SK-N-SH treated with all-trans-retinoic acid at 6 μM for 48 hours (cell line): ENCODE measurements around the gene EML6.
A peak's percentile ranks its signal among the peaks of the same experiment; 100 is the strongest.

Experiments
- ATAC-seq: fragments of 200-7000 bp; cut with Tn5 transposase; 3 replicates; pipeline ENCODE4 v1.9.1; 2020; ENCODE audit warnings: mild to moderate bottlenecking, moderate library complexity
- ARNTL ChIP-seq: fragments of 450-650 bp; formaldehyde crosslinking; IDR thresholded peaks from 2 replicates; pipeline ENCODE4 v1.5.0; 2020; ENCODE audit warnings: low read depth, mild to moderate bottlenecking, moderate library complexity, borderline replicate concordance
- BACH2 ChIP-seq: fragments of 250-450 bp; sonication (Bioruptor Pico); IDR thresholded peaks from 2 replicates; pipeline ENCODE4 v1.9.0; 2021; ENCODE audit warnings: mild to moderate bottlenecking, borderline replicate concordance
- CSDC2 ChIP-seq: fragments of 250-450 bp; sonication (Bioruptor Pico); IDR thresholded peaks from 2 replicates; pipeline ENCODE4 v1.5.0; 2020; ENCODE audit warnings: mild to moderate bottlenecking, moderate library complexity
- ESRRG ChIP-seq: fragments of 250-450 bp; sonication (Bioruptor Pico); IDR thresholded peaks from 2 replicates; pipeline ENCODE4 v1.6.1; 2021; ENCODE audit warnings: mild to moderate bottlenecking
- GLIS3 ChIP-seq: fragments of 250-450 bp; sonication (Bioruptor Pico); IDR thresholded peaks from 2 replicates; pipeline ENCODE4 v1.5.0; 2020; ENCODE audit warnings: mild to moderate bottlenecking, moderate library complexity
- ISL1 ChIP-seq: fragments of 250-450 bp; sonication (Bioruptor Pico); IDR thresholded peaks from 2 replicates; pipeline ENCODE4 v2.1.2; 2022; ENCODE audit warnings: mild to moderate bottlenecking, moderate library complexity
- OSR1 ChIP-seq: fragments of 250-450 bp; sonication (Bioruptor Pico); IDR thresholded peaks from 2 replicates; pipeline ENCODE4 v1.8.0; 2022; ENCODE audit warnings: moderate library complexity, mild to moderate bottlenecking, inconsistent platforms
- PPARA ChIP-seq: fragments of 250-450 bp; sonication (Bioruptor Pico); IDR thresholded peaks from 2 replicates; pipeline ENCODE4 v1.5.0; 2020; ENCODE audit warnings: mild to moderate bottlenecking, borderline replicate concordance
- RARB ChIP-seq: fragments of 250-450 bp; sonication (Bioruptor Pico); IDR thresholded peaks from 2 replicates; pipeline ENCODE4 v1.8.0; 2021; ENCODE audit warnings: mild to moderate bottlenecking, moderate library complexity
- SNAI2 ChIP-seq: fragments of 250-450 bp; sonication (Bioruptor Pico); IDR thresholded peaks from 2 replicates; pipeline ENCODE4 v1.5.0; 2020; ENCODE audit warnings: mild to moderate bottlenecking, moderate library complexity
- TCF4 ChIP-seq: fragments of 250-450 bp; sonication (Bioruptor Pico); IDR thresholded peaks from 2 replicates; pipeline ENCODE4 v1.8.0; 2021; ENCODE audit warnings: mild to moderate bottlenecking, moderate library complexity, borderline replicate concordance
- TOX ChIP-seq: fragments of 250-450 bp; sonication (Bioruptor Pico); IDR thresholded peaks from 2 replicates; pipeline ENCODE4 v1.8.0; 2021; ENCODE audit warnings: mild to moderate bottlenecking, moderate library complexity, borderline replicate concordance
- ZC3H10 ChIP-seq: fragments of 250-450 bp; sonication (Bioruptor Pico); IDR thresholded peaks from 2 replicates; pipeline ENCODE4 v1.5.1; 2021; ENCODE audit warnings: mild to moderate bottlenecking, moderate library complexity
- ZFP3 ChIP-seq: fragments of 250-450 bp; sonication (Bioruptor Pico); IDR thresholded peaks from 2 replicates; pipeline ENCODE4 v1.5.0; 2020; ENCODE audit warnings: mild to moderate bottlenecking, moderate library complexity
- ZFP30 ChIP-seq: fragments of 450-650 bp; formaldehyde crosslinking; IDR thresholded peaks from 2 replicates; pipeline ENCODE4 v1.5.0; 2022; ENCODE audit warnings: mild to moderate bottlenecking, moderate library complexity
- ZNF565 ChIP-seq: fragments of 450-650 bp; formaldehyde crosslinking; conservative IDR thresholded peaks from 2 replicates; pipeline ENCODE4 v1.5.0; 2020; ENCODE audit warnings: low read depth, mild to moderate bottlenecking, moderate library complexity
- ZNF70 ChIP-seq: fragments of 450-650 bp; formaldehyde crosslinking; IDR thresholded peaks from 2 replicates; pipeline ENCODE4 v1.5.0; 2020; ENCODE audit warnings: mild to moderate bottlenecking, moderate library complexity
- ZNF8 ChIP-seq: fragments of 450-650 bp; formaldehyde crosslinking; IDR thresholded peaks from 2 replicates; pipeline ENCODE4 v1.5.0; 2020; ENCODE audit warnings: mild to moderate bottlenecking, moderate library complexity
- TF ChIP-seq, protein P1 (sequence below): fragments of 250-450 bp; sonication (Bioruptor Pico); IDR thresholded peaks from 2 replicates; pipeline ENCODE4 v1.5.1; 2020; ENCODE audit warnings: low read depth, mild to moderate bottlenecking, moderate library complexity
- TF ChIP-seq, protein P2 (sequence below): fragments of 250-450 bp; sonication (Bioruptor Pico); IDR thresholded peaks from 2 replicates; pipeline ENCODE4 v1.5.0; 2020; ENCODE audit warnings: mild to moderate bottlenecking, moderate library complexity
- TF ChIP-seq, protein P3 (sequence below): fragments of 250-450 bp; sonication (Bioruptor Pico); IDR thresholded peaks from 2 replicates; pipeline ENCODE4 v1.8.0; 2021; ENCODE audit warnings: low read depth, mild to moderate bottlenecking, moderate library complexity, borderline replicate concordance
- TF ChIP-seq, protein P4 (sequence below): fragments of 250-450 bp; sonication (Bioruptor Pico); IDR thresholded peaks from 2 replicates; pipeline ENCODE4 v1.8.0; 2020; ENCODE audit warnings: mild to moderate bottlenecking, moderate library complexity, borderline replicate concordance
- TF ChIP-seq, protein P5 (sequence below): fragments of 250-450 bp; sonication (Bioruptor Pico); IDR thresholded peaks from 2 replicates; pipeline ENCODE4 v1.5.1; 2021; ENCODE audit warnings: mild to moderate bottlenecking, moderate library complexity

The EML6 gene

DNA sequence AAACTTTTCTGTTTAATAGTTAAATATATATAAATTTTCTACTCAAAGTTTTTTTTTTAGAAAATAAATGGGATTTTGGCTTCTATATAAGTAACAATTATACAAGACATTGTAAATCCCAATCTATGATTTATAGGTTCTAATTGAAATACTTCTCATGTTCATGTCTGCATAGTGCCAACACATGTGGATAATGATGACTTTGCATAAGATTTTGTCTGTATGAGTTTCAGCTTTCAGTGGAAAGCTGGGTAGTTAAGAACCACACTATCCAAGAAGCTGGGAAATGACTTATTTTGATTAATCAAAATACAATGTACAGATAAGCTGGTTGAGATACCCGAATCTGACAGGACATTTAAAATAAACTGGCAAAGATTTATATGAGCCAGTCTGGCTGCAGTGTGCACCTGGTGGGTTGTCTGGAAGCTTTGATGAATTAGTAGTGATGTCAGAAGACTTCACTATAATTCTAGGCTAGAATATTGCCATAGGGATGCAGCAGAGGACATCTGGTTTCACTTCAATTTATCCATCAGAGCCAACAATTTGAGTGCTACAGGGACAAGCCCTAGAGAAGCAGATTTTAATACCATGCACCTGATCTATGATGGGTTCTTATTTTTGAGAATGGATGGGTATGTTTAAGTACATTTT lies 45.4 kb downstream of the EML6 start:
- ATAC-seq, result peak; percentile 48; the same call in 1 of the 3 replicates
- TF ChIP-seq BACH2, result no peak
- TF ChIP-seq, protein P1, sequence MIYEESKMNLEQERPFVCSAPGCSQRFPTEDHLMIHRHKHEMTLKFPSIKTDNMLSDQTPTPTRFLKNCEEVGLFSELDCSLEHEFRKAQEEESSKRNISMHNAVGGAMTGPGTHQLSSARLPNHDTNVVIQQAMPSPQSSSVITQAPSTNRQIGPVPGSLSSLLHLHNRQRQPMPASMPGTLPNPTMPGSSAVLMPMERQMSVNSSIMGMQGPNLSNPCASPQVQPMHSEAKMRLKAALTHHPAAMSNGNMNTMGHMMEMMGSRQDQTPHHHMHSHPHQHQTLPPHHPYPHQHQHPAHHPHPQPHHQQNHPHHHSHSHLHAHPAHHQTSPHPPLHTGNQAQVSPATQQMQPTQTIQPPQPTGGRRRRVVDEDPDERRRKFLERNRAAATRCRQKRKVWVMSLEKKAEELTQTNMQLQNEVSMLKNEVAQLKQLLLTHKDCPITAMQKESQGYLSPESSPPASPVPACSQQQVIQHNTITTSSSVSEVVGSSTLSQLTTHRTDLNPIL (CRISPR knock-in tag), result no peak
- peak; percentile 65 for TF ChIP-seq TCF4 (CRISPR knock-in tag)
- TF ChIP-seq ZFP30 (CRISPR knock-in tag), result no peak
- TF ChIP-seq, protein P2, sequence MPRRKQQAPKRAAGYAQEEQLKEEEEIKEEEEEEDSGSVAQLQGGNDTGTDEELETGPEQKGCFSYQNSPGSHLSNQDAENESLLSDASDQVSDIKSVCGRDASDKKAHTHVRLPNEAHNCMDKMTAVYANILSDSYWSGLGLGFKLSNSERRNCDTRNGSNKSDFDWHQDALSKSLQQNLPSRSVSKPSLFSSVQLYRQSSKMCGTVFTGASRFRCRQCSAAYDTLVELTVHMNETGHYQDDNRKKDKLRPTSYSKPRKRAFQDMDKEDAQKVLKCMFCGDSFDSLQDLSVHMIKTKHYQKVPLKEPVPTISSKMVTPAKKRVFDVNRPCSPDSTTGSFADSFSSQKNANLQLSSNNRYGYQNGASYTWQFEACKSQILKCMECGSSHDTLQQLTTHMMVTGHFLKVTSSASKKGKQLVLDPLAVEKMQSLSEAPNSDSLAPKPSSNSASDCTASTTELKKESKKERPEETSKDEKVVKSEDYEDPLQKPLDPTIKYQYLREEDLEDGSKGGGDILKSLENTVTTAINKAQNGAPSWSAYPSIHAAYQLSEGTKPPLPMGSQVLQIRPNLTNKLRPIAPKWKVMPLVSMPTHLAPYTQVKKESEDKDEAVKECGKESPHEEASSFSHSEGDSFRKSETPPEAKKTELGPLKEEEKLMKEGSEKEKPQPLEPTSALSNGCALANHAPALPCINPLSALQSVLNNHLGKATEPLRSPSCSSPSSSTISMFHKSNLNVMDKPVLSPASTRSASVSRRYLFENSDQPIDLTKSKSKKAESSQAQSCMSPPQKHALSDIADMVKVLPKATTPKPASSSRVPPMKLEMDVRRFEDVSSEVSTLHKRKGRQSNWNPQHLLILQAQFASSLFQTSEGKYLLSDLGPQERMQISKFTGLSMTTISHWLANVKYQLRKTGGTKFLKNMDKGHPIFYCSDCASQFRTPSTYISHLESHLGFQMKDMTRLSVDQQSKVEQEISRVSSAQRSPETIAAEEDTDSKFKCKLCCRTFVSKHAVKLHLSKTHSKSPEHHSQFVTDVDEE (CRISPR knock-in tag), result peak; percentile 79
- TF ChIP-seq OSR1, result no peak
- no peak for TF ChIP-seq GLIS3 (CRISPR knock-in tag)
- TF ChIP-seq, protein P3, sequence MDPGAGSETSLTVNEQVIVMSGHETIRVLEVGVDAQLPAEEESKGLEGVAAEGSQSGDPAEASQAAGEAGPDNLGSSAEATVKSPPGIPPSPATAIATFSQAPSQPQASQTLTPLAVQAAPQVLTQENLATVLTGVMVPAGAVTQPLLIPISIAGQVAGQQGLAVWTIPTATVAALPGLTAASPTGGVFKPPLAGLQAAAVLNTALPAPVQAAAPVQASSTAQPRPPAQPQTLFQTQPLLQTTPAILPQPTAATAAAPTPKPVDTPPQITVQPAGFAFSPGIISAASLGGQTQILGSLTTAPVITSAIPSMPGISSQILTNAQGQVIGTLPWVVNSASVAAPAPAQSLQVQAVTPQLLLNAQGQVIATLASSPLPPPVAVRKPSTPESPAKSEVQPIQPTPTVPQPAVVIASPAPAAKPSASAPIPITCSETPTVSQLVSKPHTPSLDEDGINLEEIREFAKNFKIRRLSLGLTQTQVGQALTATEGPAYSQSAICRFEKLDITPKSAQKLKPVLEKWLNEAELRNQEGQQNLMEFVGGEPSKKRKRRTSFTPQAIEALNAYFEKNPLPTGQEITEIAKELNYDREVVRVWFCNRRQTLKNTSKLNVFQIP, result no peak

DNA sequence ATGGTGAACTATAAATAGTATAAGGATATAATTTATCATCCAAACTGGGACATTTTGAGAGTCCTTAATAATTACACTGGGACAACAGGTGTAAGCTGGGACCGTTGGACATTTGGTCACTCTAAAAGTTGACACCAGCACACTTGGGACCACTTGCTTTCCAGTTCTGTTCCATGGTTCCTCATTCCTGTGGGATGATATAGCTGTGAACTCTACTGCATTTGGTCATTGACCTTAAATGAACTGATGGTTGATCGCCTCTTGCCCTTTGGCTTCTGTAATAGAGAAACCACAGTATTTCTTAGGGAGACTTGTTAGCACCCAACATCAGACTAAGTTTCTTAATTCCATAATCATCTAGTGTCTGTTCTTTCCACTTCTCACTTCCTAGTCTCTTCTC lies 46.7 kb downstream of the EML6 start:
- no peak for TF ChIP-seq ZC3H10 (CRISPR knock-in tag)
- TF ChIP-seq PPARA, result no peak
- TF ChIP-seq ZFP30 (CRISPR knock-in tag), result no peak
- no peak for TF ChIP-seq ZFP3 (CRISPR knock-in tag)
- TF ChIP-seq TOX (CRISPR knock-in tag), result no peak
- no peak for TF ChIP-seq ISL1 (CRISPR knock-in tag)
- TF ChIP-seq ARNTL (CRISPR knock-in tag), result no peak
- no peak for TF ChIP-seq CSDC2 (CRISPR knock-in tag)
- TF ChIP-seq, protein P4, sequence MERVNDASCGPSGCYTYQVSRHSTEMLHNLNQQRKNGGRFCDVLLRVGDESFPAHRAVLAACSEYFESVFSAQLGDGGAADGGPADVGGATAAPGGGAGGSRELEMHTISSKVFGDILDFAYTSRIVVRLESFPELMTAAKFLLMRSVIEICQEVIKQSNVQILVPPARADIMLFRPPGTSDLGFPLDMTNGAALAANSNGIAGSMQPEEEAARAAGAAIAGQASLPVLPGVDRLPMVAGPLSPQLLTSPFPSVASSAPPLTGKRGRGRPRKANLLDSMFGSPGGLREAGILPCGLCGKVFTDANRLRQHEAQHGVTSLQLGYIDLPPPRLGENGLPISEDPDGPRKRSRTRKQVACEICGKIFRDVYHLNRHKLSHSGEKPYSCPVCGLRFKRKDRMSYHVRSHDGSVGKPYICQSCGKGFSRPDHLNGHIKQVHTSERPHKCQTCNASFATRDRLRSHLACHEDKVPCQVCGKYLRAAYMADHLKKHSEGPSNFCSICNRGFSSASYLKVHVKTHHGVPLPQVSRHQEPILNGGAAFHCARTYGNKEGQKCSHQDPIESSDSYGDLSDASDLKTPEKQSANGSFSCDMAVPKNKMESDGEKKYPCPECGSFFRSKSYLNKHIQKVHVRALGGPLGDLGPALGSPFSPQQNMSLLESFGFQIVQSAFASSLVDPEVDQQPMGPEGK (CRISPR knock-in tag), result no peak
- no peak for TF ChIP-seq ZNF8 (CRISPR knock-in tag)
- no peak for TF ChIP-seq ESRRG (CRISPR knock-in tag)
- TF ChIP-seq RARB, result no peak
- no peak for TF ChIP-seq OSR1
- no peak for TF ChIP-seq TCF4 (CRISPR knock-in tag)
- no peak for TF ChIP-seq SNAI2 (CRISPR knock-in tag)
- no peak for TF ChIP-seq ZNF70
- TF ChIP-seq ZNF565 (CRISPR knock-in tag), result no peak
- TF ChIP-seq GLIS3 (CRISPR knock-in tag), result no peak
- TF ChIP-seq, protein P5, sequence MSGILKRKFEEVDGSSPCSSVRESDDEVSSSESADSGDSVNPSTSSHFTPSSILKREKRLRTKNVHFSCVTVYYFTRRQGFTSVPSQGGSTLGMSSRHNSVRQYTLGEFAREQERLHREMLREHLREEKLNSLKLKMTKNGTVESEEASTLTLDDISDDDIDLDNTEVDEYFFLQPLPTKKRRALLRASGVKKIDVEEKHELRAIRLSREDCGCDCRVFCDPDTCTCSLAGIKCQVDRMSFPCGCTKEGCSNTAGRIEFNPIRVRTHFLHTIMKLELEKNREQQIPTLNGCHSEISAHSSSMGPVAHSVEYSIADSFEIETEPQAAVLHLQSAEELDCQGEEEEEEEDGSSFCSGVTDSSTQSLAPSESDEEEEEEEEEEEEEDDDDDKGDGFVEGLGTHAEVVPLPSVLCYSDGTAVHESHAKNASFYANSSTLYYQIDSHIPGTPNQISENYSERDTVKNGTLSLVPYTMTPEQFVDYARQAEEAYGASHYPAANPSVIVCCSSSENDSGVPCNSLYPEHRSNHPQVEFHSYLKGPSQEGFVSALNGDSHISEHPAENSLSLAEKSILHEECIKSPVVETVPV (CRISPR knock-in tag), result no peak
- ATAC-seq, result no peak

DNA sequence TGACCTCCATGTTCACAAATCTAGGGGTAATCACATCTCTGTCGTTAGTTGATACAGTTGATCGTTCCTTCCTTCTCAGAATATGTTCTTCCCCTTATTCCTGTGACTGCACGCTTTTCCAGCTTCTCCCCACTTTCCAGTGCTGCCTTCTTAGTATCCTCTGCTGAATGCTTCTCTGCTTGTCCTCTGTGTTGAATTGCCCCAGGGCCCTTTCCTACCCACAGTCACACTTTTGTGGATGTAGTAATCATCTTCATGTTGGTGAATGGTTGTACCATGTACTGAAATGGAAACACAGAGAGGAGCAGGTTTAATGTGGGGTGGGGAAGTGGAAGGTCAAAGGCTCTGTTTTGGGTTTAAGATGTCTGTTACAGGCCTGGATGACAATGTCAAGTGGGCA lies 47.2 kb downstream of the EML6 start:
- no peak for ATAC-seq
- no peak for TF ChIP-seq GLIS3 (CRISPR knock-in tag)
- TF ChIP-seq, protein P5 (CRISPR knock-in tag), result no peak
- TF ChIP-seq, protein P4 (CRISPR knock-in tag), result no peak
- no peak for TF ChIP-seq ARNTL (CRISPR knock-in tag)
- no peak for TF ChIP-seq ZC3H10 (CRISPR knock-in tag)
- TF ChIP-seq TCF4 (CRISPR knock-in tag), result no peak
- no peak for TF ChIP-seq RARB
- TF ChIP-seq TOX (CRISPR knock-in tag), result no peak
